ENCODE results near the gene ARFGEF3.
"Not testable (repeated sequence)": the region's sequence is repeated elsewhere in the genome, so short reads cannot be mapped to it uniquely, and the experiment has no call there.

Gene ARFGEF3

DNA sequence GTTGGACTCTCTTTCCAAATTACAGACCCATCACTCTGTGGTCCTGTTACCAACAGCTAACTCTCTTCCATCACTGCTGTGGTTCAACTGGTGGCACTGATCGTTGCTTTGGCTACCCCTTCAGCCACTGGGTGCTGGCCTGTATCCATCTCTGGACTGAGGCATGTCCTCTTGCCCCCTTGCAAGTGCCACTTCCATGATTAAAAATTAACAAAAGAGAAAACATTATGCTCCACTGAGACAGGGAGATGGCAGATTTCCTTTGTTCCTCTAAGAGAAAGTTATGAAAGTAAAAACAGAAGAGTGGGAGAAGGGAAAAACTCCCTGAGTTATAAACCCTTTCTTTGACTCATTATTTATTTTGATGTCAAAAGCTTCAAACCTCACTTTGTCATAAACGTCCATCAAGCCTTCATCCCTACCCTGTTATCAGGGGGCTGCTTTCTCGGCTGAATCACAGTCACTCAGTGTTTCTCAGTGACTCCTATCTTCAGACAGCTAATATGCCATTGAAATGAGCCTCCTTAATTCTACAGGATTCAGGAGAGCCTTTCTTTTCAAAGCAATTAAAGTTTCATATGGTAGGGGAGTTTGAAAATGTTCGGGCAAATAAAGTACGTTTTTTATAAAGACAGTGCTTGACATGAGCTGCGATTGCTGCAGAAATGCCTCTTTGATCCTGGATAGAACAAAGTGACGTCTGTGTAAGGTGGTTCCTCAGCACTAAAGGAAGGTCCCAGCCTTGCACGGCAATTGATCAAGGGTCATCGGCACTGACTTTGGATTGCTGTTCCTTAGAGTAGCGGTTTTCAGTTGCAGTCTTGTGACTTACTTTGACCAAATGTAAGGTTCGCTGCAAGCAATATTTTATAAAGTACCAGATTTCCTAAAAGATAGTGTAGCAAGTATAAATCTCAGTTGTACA, 106.5 kb downstream of the ARFGEF3 start:
- DNase-seq (ENCODE audit: low read depth in 1 of 2, low spot score in 1 of 2) = no peak

DNA sequence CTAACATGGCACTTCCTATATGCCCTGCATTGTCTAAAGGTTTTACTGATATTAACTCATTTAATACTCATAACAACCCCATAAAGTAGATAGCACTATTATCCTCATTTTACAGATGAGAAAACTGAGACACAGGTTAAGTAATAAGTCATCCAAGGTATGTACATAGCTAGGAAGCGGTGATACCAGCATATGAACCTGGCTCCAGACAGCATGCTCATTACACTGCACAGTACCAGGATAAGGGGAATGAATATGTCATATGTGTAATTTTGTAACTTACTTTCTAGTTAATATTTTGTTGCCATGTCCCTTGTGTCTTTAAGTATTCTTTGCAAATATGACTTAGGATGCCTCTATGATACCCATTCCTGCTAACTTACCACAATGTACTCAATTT, 109.7 kb downstream of the ARFGEF3 start:
- DNase-seq (ENCODE audit: low read depth in 1 of 2, low spot score in 1 of 2) = no peak

DNA sequence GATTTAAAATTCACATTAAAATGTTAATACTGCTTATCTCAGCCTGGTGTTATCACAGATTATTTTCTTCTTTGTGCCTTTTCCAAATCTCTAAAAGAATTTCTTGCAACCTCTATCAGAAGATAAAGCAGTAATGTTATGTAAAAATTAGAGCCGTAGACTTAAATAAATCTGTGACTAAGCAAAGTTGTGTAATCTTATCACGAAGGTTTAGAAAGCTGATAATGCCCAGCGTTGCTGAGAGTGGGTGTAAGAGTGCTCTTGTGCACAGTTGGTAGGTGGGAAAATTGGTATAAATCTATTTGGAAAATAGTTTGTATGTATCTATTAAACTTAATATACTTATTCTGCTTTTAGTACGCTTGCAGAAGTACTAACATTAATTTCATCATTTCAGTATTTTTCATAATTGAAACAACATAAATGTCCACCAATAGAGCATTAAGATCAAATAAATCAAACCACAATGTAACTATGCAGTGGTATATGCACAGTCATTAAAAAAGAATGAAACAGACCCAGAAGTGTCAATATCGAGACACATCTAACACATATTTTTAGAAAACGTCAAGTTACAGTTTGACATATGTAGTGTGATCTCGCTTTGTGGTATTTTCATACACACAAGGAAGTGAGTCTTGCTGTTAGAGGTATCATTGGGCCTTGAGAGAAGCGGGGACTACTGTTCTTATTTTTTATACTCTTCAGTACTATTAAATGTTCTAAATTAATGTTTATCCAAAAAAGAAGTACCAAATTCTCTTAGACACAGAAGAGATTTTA, 111.0 kb downstream of the ARFGEF3 start:
- no peak for DNase-seq (ENCODE audit: low read depth in 1 of 2, low spot score in 1 of 2)

DNA sequence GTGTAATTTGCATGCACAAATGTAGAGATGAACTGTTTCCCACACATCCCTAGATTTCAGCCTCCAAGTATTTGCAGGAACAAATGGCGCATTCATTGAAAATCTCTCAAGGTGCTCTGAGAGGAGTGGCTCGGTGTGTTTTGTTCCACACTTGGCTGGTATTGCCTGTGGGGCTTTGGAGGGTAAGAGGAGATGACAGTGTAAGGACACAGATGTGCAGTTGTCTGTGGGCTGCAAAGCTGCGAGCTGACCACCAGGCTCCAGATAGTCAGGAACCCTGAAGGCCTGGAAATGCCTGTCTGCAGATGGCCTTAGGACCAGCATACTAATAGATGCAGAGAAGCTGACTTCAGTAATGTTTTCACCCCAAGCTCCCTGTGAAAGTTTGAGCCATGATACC, 114.2 kb downstream of the ARFGEF3 start:
- DNase-seq (ENCODE audit: low read depth in 1 of 2, low spot score in 1 of 2) = no peak

DNA sequence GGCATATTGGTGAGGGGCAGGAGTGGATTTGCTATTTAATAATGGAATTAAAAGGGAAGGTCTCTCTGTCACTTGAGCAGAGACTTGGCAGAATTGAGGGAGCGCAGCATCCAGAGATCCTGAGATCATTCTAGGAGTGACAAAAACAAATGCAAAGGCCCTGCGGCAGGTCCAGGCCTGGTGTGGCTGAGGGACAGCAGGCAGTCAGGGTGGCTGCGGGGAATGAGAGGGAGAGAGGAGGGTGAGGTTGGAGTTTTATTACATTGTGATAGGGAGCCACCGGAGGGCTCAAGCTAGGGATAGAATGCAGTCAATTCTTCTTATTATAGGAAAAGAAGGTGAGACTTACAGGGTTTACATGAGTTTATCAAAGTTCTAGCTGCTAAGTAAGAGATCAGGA, 116.1 kb downstream of the ARFGEF3 start:
- DNase-seq (ENCODE audit: low read depth in 1 of 2, low spot score in 1 of 2) = no peak

DNA sequence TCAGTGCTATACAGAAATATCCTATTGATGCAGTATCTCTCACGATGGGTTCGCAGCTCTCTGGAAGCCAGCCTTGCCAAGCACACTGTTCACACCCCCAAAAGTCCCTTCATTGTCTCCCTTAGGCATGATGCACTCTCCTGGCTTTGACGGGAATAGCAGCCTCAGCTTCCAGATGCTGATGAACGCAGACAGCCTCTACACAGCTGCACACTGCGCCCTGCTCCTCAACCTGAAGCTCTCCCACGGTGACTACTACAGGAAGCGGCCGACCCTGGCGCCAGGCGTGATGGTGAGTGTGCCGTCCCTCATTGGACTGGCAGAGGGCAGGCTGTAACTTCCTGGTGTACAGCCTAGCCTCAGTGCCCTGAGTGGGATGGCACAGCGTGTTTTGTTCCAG, 116.6 kb downstream of the ARFGEF3 start:
- DNase-seq (ENCODE audit: low read depth in 1 of 2, low spot score in 1 of 2) = no peak

DNA sequence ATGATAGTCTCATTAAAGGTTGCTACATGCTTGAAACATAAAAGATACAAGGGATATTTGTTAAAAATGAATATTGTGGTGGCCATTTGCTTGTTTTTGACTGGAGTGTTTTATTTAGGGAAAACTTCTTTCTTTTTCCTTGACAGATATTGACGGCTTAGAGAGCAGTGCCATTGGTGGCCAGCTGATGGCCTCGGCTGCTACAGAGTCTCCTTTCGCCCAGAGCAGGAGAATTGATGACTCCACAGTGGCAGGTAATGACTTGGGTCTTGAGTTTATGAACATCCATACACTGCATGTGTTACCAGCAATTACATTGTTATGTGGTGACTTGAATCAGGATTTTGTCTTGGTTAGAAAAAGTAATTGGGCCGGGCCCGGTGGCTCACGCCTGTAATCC, 124.1 kb downstream of the ARFGEF3 start:
- no peak for DNase-seq (ENCODE audit: low read depth in 1 of 2, low spot score in 1 of 2)

DNA sequence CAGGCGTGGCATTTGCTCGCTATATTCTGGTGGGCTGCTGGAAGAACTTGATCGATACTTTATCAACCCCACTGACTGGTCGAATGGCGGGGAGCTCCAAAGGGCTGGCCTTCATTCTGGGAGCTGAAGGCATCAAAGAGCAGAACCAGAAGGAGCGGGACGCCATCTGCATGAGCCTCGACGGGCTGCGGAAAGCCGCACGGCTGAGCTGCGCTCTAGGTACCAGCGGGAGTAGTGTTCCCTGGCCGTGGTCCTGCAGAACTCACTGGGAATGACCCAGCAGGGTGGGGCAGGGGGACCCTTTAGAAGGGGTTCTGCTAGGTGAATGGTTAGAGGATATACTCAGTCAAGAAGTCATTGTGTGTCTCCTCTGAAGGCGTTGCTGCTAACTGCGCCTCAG, 125.0 kb downstream of the ARFGEF3 start:
- no peak for DNase-seq (ENCODE audit: low read depth in 1 of 2, low spot score in 1 of 2)

DNA sequence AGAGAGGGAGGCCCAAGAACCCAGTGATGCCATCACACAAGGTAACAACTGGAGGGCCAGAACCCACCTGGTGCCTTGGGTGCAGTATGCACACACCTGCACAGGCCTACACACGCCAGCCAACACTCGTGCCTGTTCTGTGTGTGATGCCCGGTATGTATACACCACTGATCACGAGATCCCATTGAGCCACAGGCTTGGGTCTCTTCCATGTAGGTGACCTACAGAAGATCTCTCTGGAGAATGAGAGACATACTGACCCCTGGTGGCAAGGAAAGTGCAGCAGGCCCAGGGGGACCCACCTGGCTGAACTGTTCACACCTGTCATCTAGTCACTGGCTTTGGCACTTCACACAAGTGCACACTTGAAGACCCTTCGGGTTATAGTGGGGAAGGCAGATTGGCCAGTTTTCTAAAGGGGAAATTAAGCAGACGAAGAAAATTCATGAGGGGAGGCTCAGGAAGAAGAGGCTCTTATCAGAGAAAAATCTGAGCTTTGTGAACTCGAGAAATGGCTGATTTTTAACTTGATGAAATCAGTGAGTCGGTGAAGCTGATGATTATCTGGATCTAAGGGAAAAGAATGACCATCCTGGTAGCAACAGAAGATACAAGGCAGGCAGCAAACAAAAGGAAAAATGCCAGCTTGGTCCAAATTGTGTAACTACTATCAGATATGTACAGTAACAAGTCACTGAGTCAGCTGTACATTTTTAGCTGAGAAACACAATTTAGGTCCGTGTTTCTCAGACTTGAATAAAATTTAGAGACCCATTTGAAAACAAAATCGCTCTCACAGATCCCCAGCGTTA, 125.6 kb downstream of the ARFGEF3 start:
- DNase-seq (ENCODE audit: low read depth in 1 of 2, low spot score in 1 of 2) = peak in 1 of 2 donors; percentile 17

DNA sequence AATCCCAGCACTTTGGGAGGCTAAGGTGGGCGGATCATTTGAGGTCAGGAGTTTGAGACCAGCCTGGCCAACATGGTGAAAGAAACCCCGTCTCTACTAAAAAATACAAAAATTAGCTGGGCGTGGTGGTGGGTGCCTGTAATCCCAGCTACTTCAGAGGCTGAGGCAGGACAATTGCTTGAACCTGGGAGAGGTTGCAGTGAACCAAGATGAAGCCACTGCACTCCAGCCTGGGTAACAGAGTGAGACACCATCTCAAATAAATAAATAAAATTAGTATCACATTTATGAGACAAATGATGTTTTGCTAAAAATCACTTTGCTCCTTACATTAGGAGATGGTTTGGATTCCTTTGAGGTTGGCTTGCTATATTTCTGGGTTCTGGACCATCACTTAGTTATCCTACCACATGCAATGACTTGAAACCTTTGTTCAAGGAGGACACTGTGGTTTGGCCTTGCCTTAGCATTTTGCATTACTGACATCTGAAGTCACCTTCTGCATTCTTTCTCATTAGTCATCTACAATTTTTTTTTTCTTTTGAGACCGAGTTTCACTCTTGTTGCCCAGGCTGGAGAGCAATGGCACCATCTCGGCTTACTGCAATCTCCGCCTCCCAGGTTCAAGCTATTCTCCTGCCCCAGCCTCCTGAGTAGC, 126.8 kb downstream of the ARFGEF3 start:
- not testable (repeated sequence) for DNase-seq (ENCODE audit: low read depth in 1 of 2, low spot score in 1 of 2)

DNA sequence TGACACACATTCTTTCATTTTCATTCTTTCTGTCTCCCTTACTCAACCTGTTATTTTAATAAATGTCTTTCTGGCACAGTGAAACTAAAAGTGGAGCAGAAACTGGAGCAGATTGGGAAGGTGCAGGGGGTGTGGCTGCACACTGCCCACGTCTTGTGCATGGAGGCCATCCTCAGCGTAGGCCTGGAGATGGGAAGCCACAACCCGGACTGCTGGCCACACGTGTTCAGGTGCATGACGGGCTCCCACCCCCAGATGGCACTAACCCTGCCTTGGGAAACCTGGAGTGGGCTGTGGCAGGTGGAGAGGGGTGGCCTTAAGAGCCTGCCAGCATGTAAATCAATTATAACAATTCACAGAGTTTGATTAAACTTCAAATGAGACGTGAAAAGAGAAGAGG, 128.0 kb downstream of the ARFGEF3 start:
- DNase-seq (ENCODE audit: low read depth in 1 of 2, low spot score in 1 of 2) = no peak

DNA sequence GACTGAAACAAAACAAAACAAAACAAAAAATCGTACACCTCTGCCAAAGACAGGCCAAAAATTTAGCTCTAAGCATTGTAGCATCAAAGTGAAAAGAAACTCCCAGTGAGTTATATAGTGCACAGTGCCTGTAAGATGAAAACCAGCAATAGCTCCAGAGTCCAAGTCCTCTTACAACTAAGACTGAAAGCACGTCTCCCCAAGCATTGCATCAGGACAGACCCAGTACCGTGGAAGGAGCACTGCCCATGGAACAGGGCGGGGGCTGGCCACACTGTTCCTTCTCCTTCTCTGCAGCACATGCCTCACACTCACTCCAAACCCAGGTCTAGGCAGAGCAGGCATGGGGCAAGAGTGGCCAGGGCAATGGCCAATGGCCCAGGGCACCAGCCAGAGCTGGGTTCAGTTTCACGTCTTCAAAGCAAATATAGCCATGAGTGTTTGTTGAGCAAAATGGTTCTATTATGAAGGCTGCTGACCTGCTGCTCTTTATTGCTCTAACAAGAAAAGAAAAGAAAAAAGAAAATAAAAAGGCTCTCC, 128.8 kb downstream of the ARFGEF3 start:
- no peak for DNase-seq (ENCODE audit: low read depth in 1 of 2, low spot score in 1 of 2)

DNA sequence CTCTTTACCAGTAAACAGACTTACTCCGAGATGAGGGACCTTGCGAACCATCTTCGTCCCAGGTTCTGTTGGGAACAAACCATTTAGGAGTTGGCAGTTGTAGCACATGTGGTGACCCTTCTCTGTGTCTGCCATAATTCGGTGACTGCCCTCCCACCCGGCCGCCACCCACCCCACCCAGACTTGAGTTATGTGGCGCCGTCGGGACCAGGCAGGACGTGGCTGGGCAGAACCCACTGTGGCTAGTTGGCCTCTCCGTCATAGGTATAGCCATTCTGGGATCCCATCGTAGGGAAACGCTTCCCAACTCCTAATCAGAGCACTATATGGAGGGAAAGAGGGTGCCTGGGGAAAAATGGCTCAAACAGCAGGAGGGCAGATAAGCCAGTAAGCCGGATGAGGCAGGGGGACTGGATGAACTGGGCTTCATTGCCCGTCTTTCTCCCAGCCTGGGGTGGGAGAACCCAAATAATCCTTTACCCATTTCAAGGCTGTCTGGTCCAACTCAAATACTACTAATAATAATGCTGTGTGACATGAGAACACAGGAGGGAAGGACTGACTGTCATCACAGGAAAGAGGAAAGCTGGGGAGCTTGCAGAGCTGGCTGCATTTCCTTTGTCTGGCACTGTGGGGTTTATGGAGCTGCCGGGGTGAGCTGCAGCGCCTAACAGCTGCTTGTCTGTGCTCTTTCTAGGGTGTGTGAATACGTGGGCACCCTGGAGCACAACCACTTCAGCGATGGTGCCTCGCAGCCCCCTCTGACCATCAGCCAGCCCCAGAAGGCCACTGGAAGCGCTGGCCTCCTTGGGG, 129.5 kb downstream of the ARFGEF3 start:
- no peak for DNase-seq (ENCODE audit: low read depth in 1 of 2, low spot score in 1 of 2)

DNA sequence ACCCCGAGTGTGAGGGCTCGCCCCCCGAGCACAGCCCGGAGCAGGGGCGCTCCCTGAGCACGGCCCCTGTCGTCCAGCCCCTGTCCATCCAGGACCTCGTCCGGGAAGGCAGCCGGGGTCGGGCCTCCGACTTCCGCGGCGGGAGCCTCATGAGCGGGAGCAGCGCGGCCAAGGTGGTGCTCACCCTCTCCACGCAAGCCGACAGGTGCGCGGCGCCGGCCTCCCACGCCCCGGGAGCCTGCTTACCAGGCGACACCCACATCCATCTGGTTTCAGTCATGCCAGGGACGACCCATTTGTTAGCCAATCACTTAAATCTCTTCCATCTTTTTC, 130.1 kb downstream of the ARFGEF3 start:
- no peak for DNase-seq (ENCODE audit: low read depth in 1 of 2, low spot score in 1 of 2)

DNA sequence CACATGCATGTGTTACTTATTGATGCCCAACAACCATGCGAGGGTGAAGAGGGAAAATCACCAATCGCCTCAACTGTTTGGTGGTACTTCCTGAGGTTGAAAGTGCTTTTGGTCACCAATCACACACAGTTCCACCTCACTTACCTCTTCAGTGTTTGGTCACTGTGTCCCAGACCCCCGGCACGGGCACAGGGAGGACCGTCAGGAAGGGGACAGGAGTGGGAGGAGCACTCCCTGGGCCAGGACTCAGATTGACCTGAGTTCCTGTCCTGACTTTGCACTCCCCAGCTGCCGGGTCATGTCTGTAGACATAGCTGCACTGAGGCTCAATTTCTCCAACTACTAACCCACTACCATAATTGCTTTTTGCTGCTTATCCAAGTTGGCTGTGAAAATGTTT, 130.7 kb downstream of the ARFGEF3 start:
- no peak for DNase-seq (ENCODE audit: low read depth in 1 of 2, low spot score in 1 of 2)

DNA sequence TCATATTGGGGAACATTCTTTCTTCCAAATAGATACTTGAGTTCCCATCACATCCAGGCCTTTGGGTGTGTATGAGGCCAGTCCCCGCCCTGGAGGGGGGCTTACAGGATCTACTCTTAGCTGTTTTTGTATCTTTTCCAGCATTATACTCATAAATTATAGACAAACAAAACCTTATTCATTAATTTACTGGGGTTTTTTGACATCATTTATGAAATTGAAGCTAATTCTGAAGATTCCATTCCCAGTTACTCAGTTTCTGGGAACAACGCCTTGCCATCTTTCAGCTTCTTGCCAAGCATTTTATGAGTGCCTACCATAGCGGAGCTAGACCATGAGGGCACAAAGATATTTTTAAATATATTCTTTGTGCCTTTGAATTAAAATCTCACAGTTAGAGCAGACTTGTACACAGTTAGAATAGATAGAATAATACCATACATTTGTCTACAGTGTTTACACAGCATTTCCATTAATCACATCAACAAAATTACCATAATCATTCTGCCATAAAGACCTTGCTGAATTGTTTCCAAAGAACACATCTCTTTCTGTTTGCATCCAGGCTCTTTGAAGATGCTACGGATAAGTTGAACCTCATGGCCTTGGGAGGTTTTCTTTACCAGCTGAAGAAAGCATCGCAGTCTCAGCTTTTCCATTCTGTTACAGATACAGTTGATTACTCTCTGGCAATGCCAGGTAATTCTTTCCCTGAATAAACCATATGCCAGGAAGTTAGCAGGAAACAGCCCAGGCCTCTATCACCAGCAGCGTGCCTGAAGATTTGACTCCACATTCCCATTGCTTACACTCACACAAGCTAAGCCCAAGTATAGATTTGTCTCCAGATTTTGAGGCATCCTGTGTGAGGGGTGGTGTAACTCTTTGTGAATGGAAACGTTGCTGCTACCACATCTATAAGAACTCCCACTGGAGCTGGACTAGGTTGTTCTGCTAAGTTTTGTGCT, 132.0 kb downstream of the ARFGEF3 start:
- DNase-seq (ENCODE audit: low read depth in 1 of 2, low spot score in 1 of 2) = no peak

DNA sequence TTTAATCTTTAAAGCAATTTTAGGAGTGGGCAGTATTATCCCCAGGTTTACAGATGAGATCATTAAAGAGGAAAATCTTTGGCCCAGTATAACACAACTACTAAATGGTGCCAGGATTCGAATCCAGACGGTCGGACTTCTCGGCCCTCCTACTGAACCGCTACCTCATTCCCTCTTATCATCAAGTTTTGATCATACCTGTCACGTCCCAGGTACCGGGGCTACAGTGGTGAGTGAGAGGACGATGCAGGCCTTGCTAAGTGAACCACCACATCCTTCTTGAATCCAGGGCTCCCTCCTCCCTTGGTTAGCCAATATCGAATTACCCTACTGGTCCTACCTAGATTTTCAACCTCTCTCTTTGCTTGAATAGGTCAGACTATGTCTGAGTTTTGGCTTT, 134.6 kb downstream of the ARFGEF3 start:
- no peak for DNase-seq (ENCODE audit: low read depth in 1 of 2, low spot score in 1 of 2)

DNA sequence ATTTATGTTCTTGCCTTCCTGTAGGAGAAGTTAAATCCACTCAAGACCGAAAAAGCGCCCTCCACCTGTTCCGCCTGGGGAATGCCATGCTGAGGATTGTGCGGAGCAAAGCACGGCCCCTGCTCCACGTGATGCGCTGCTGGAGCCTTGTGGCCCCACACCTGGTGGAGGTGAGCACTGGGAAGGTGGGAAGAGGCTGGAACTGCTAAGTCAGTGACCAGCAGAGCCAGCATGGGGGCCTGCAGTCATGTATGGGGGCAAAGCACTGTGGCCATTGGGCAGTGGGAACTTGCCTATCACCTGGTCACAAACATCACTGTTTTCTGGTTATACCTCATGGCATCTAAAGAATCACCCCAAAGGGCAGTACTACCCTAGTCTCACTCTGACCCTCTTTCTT, 135.0 kb downstream of the ARFGEF3 start:
- no peak for DNase-seq (ENCODE audit: low read depth in 1 of 2, low spot score in 1 of 2)

DNA sequence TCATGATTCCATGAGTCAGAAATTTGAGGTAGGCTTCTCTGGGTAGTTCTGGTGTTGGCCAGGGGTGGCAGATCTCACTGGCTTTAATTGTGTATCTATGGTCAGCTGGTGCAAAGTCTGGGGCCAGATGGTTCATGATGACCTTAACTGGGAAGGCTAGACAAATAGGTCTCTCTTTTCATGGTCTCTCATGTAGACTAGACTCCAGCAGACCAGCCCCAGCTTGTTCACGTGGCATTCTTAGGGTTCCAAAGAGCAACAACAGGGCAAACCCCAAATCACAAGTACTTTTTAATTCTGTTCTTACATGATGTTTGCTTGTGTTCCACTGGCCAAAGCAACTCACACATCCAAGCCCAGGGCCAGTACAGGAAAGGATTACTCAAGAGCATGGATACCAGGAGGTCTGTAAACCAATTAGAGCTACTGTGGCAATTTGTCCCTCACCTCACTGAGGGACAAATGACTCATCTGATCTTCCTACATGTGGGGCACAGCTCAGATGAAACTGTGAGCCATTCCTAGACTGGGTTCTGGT, 136.1 kb downstream of the ARFGEF3 start:
- no peak for DNase-seq (ENCODE audit: low read depth in 1 of 2, low spot score in 1 of 2)
